HG03108 (cell line): ENCODE data around the gene SLFN12L.
"Not testable (repeated sequence)": the region's sequence is repeated elsewhere in the genome, so short reads cannot be mapped to it uniquely, and the experiment has no call there.

ENCODE experiments used
- ATAC-seq: cut with Tn5 transposase; IDR thresholded peaks from one replicate; pipeline ENCODE4 v1.9.1; 2021; ENCODE audit warnings: moderate library complexity; ENCODE audit not compliant: unreplicated experiment

The SLFN12L gene

GRCh38 chr17:35537601-35538141 is at the start of gene SLFN12L:
Gene SLFN12L (minus strand): TSS chr17:35537678. CDS start chr17:35522364, 15,314 bp downstream.
- ATAC-seq: no peak

DNA sequence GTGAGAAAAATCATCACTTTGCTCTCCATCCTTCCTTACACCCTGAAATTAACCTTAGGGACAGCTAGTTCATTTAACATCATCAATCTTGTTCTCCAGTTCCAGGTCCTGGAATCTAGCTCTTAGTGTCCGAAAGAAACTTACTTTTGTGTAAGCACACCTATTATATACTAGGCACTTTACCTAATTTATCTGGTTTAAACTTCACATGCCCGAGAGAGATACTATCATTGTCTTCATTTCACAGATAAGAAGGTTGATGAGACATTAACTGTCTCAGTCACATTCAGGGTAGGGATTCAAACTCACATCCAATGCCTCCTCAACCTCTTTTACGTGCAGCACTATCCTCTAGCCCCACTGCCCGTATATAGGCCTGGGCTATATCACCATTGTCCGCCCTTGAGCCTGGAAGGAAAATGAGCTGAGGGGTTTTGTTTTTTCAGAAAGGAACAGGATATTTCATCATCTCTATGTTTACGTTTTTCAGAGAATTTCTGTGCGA is 49.1 kb upstream of the SLFN12L start:
- ATAC-seq: peak; percentile 7

- ATAC-seq: no peak
Measured at GRCh38 chr17:35584061-35584460, 46.6 kb upstream of the SLFN12L start.

DNA sequence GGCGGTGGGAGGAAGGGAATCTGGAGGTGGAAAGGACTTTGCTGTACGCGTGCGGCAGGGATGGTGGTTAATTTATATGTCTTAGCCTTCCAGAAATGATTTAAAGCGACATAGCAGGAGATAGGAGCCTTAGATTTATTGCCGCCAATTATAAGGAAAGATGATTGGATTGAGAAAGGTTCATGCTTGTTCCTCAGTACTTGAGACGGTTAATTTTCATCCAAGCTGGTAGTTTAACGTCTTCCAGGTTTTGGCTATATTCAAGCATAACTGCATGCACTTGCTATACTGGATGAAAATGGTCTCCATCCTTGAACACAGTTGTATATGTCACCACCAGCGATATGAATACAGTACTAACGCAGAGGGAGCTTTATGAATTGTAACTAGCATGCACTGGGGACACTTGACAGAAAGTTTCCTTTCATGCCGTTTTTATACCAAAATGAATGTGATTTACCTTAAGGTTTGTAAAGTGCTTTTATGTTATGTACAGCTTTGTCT is 41.5 kb upstream of the SLFN12L start:
- no peak for ATAC-seq

- ATAC-seq: peak; percentile 82
Measured at GRCh38 chr17:35578197-35578928, 40.9 kb upstream of the SLFN12L start, which contains the start of gene PEX12. Gene PEX12 (minus strand): TSS chr17:35578571. CDS start chr17:35578021, 550 bp downstream.

GRCh38 chr17:35577830-35578196 is 40.3 kb upstream of the SLFN12L start:
- ATAC-seq: no peak

DNA sequence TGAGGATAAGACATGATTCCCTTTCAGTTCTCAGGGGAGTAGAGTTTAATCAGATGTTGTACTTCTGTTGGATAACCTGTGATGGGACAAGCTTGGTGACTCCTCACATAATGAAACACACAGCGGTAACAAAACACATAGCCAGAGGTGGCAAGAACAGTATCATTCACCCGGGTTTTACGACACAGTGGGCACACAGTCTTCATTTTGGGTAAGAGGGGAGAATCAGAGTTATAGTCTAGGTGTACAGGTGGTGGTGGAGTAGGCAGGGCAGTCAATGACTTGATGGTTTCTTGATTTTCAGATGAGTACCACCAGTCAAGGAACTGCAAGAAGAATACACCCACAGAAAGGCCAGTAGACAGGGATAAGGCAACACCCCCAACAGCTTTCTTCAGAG is 38.3 kb upstream of the SLFN12L start:
- ATAC-seq: no peak

DNA sequence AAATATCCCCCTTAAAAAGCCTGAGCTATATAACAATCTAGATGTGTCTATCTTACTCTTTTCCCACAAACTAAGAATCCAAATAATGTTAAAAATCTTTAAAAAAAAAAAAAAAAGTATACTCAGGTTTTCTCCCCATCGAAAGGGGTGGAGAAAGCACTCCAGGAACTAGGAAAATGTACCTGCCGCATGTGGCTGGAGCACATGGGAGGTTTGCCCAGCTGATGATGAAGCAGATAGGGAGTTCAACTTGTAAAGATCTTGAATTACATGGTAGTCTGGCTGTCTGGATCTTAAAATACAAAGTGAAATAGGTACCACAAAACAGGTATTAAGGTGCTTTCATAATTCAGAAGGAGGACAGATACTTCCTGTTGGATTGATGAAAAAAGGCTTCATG is 31.9 kb upstream of the SLFN12L start:
- ATAC-seq: no peak

- no peak for ATAC-seq
Measured at GRCh38 chr17:35568561-35568960, 31.1 kb upstream of the SLFN12L start.

GRCh38 chr17:35566968-35567367 is 29.5 kb upstream of the SLFN12L start:
- ATAC-seq: no peak

GRCh38 chr17:35563181-35563580 is 25.7 kb upstream of the SLFN12L start:
- not testable (repeated sequence) for ATAC-seq

DNA sequence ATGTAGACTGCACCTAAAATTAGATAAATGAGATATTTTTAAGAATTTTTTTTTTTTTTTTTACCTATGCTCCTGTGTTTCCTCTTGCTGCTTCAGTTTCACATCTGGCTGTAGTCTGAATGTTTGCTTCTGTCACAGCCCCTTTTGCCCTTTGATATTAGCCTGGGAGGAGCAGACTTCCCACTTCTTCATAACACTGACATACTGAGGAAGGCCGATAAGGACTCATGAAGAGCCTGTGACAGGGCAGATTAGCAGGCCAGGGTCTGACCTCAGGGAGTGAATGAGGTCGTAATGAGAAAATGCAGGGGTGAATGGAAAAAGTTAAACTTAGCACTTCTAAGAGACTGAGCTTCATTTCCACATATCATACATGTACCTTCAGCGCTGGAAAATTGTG is 23.2 kb upstream of the SLFN12L start, which contains the start of gene SLFN14:
Gene SLFN14 (minus strand): TSS at position 117 of the 400 bp plus-strand sequence. CDS start 2,757 bp downstream, outside the sequence.
- no peak for ATAC-seq

DNA sequence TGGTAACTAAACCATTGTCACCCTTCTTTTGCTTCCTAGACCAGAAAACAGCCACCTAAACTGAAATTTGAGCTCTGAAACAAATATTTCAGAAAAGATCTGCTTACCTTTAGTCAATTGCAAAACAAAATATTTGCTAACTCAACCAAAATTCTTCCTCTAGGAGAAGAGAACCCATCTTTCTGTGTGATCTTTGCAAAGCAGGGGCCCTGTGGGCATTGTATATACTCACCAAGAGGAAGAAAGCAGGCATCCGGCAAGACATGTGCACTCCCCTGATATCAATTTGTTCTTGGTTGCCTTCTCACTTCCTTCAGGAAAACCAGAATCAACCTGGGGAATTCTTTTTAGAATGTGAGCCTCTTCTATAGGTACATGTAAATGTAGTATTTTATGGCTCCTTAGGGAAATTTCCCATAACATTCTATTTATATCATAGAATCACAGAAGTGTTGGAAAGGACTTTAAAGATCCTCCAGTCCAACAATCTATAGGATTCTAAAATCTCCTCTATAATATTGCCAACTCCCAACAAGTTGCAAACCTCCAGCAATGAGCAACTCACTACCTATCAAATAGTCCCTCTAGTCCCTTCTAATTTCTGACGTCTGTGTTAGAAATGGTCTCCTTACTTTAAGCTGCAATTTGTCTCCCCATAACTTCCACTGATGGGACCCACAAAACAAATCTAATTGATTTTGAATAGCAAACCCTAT is 22.2 kb upstream of the SLFN12L start:
- no peak for ATAC-seq

GRCh38 chr17:35557353-35557752 is 19.9 kb upstream of the SLFN12L start:
- no peak for ATAC-seq

- no peak for ATAC-seq
Measured at GRCh38 chr17:35555691-35556090, 18.2 kb upstream of the SLFN12L start.

DNA sequence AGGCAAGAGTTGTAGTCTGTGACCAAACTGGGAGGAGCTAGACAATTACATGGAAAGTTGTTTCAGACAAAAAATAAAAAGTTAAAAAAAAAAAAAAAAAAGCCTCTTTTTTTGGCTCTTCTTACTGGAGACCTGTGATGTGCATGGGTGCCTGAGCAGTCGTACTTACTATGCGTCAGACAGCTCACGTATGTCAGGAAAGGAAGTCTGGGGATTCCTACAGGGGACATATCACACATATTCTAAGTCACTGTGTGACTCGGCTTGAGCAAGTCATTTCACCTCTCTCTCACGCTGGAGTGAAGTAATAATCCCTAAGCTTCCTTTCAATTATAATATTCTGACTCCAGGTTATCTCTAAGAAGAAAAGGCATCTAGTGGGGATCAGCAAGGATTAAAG is 17.2 kb upstream of the SLFN12L start:
- no peak for ATAC-seq

- no peak for ATAC-seq
Measured at GRCh38 chr17:35553310-35553709, 15.8 kb upstream of the SLFN12L start.

- ATAC-seq: no peak
Measured at GRCh38 chr17:35548978-35549377, 11.5 kb upstream of the SLFN12L start.

DNA sequence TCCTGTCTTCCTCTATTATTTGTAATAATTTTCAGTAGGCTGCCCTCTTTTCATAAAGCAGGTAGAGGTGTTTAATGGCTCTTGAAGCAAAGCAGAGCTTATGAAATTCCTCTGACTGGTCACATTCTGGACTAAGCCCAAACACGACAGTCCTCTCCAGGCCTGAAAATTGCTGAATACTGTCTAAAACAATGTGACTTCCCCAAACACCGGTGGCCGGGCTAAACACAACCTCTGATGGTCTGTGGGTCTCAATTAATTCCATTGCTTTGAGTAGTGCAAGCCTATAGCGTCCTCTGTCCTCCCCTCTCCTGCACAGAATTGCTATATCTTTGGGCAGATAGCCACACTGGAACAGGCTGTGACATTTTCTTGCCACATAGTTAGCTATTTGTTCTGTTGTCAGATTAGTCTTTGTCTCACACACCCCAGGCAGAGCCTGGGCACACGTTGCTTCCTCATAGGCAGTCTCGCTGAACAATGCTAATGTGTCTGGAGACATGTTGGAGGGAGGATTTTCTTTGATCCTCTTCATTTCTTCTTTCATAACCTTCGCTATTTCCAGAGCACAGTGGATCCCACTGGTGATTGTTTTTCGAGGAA is 10.8 kb upstream of the SLFN12L start:
- no peak for ATAC-seq

DNA sequence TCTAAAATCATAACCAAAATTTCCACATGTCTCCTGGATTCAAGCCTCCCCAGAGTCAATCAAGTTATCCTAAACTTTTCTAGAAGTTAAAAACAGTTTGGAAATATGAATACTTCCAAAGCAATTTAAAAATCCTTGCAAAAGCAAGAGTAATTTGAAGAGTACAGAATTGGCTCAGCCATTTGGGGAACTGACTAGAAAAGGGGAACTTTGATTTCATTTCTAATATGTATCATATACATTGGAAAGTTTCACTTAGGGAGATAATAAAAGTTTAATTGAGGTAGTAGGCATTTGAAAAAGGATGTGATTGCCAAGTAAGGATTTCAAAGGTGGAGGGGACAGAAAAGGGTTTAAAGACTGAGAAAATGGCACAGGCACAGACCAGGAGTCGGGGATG is 9.0 kb upstream of the SLFN12L start:
- ATAC-seq: no peak

DNA sequence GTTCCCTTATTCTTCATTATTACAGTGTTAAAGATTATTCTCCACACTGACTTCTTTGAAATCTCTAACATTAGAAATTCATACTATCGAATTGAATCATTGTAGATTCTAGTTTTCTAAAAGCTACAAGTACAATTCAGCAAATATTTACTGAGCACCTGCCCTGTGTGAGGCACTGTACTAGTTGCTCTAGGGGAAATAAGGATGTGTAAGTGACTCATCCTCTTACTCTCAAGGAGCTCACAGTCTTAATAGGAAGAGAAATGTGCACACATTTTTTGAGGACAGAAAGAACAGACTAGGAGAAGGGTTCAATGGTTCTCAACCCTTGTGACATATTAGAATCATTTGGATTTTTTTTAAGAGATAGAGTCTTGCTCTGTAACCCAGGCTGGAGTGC is 7.7 kb upstream of the SLFN12L start:
- no peak for ATAC-seq
